ENCODE data around the gene PSMF1.

DNA sequence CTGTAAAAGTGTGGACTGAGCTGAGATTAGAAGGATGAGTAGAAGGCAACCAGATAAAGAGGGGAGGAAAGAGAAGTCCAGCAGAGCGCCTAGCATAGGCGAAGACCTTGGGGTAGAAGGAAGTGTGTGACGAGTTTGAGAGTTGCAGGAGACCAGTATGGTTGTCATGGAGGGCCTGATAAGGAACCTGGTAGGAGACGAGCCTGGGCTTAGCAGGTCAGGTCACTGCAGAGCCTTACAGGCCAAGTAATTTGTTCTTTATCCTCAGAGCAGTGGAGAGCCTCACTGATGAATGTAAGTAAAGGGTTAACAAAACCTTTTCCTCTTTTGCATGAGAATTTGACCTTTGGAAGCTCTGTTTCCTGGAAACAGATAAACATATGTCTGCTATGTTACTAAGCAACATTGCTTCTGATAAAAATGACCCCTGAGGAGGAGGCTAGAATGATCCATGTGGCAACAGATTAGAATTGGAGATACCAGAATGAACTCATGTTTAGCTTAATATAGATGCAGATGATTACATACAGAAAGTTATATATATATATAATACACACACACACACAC lies 69.3 kb downstream of the PSMF1 start:
- no peak for TF ChIP-seq CTCF (IDR thresholded peaks at IDR 0.05)
- no peak for TF ChIP-seq EP300 (IDR thresholded peaks at IDR 0.05)

Data from ovary (tissue), 3 donors.